HG02588 (cell line): ENCODE results near the gene ARHGDIG.

ENCODE experiments used
- ATAC-seq: cut with Tn5 transposase; IDR thresholded peaks from one replicate; pipeline ENCODE4 v1.9.1; 2021; ENCODE audit warnings: mild to moderate bottlenecking, moderate library complexity; ENCODE audit not compliant: unreplicated experiment

Gene ARHGDIG

GRCh38 chr16:279531-279930 is 860 bp upstream of the ARHGDIG start:
- no peak for ATAC-seq

- no peak for ATAC-seq
Observed at GRCh38 chr16:280005-280460, 358 bp upstream of the ARHGDIG start.

- no peak for ATAC-seq
Observed at GRCh38 chr16:280991-281659, 734 bp downstream of the ARHGDIG start.

GRCh38 chr16:281660-282255 is 1.4 kb downstream of the ARHGDIG start:
- no peak for ATAC-seq

- ATAC-seq: no peak
Observed at GRCh38 chr16:282491-282890, 2.1 kb downstream of the ARHGDIG start.

GRCh38 chr16:283033-283805 is 2.8 kb downstream of the ARHGDIG start, which contains the start of gene PDIA2:
Gene PDIA2 (plus strand): TSS chr16:283164. CDS start chr16:283170, 6 bp downstream.
- ATAC-seq: no peak

GRCh38 chr16:284204-285120 is 4.1 kb downstream of the ARHGDIG start:
- ATAC-seq: no peak

- no peak for ATAC-seq
Observed at GRCh38 chr16:285146-286055, 5.0 kb downstream of the ARHGDIG start.

GRCh38 chr16:286491-287297 is 6.3 kb downstream of the ARHGDIG start:
- no peak for ATAC-seq

- no peak for ATAC-seq
Observed at GRCh38 chr16:287298-287811, 7.0 kb downstream of the ARHGDIG start.

GRCh38 chr16:287981-288920 is 7.9 kb downstream of the ARHGDIG start:
- ATAC-seq: no peak

GRCh38 chr16:289395-289997 is 9.1 kb downstream of the ARHGDIG start:
- no peak for ATAC-seq

- no peak for ATAC-seq
Observed at GRCh38 chr16:290015-290680, 9.8 kb downstream of the ARHGDIG start.

- no peak for ATAC-seq
Observed at GRCh38 chr16:290681-291405, 10.5 kb downstream of the ARHGDIG start.

- no peak for ATAC-seq
Observed at GRCh38 chr16:291539-291938, 11.1 kb downstream of the ARHGDIG start.
